GM18508 (cell line): ENCODE measurements around the gene PTPRG.
"Not testable (repeated sequence)": the region's sequence is repeated elsewhere in the genome, so short reads cannot be mapped to it uniquely, and the experiment has no call there.

ENCODE experiments used
- ATAC-seq: cut with Tn5 transposase; IDR thresholded peaks from one replicate; pipeline ENCODE4 v1.9.1; 2021; ENCODE audit warnings: moderate number of reproducible peaks; ENCODE audit not compliant: insufficient read depth, unreplicated experiment

PTPRG gene

DNA sequence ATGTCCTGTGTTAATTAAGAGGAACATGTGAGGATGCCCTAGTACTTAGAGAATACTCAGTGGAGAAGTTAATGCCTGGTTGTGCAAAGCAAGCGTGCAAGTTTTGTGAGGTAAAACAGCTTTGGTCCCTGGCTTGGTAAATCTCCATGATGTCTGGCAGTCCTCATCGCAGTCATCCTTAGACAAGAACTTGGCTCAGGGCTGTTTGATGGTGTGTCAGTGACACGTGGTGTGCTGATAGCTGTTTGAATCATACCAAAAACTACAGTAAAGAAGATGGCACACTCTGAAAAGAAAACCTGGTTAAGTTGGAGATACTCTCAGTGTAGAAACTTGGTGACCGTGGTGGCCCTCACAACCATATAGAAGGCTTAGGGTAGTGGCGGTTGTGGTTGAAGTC, 450.3 kb downstream of the PTPRG start:
- no peak for ATAC-seq

- no peak for ATAC-seq
Observed at GRCh38 chr3:62013951-62014350, 452.6 kb downstream of the PTPRG start.

GRCh38 chr3:62015111-62015510, 453.7 kb downstream of the PTPRG start:
- ATAC-seq: no peak

DNA sequence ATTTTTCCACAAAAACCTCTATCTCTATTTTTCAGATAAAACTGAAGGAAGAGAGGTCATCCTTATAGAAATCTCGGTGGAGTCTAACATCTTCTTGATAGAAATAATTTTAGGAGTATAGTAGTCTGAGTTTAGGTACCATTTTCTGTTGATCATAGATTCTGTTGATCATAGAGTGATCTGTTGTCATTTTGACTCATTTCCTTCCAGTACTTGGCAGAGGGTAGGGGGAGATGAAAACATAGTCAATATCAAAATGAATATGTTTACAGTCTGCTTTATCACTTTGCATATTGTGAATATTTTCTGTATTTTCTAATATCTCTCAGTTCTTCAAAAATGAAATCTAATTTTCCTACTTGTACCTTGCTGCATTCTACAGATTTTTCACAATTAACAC, 458.5 kb downstream of the PTPRG start:
- no peak for ATAC-seq

DNA sequence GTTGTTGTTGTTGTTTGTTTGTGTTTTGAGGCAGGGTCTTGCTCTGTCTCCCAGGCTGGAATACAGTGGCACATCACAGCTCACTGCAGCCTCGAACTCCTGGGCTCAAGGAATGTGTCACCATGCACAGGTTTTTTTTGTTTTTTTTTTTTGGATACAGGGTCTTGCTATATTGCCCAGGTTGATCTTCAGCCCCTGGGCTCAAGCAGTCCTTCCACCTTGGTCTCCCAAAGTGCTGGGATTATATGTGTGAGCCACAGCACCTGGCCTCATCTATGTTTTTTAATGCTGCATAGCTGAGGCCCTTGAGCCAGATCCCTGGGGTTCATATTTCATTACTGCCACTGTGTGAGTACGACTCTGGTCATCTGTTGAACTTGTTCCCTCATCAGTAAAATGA, 459.3 kb downstream of the PTPRG start:
- ATAC-seq: no peak

- ATAC-seq: no peak
Observed at GRCh38 chr3:62022312-62022711, 460.9 kb downstream of the PTPRG start.

GRCh38 chr3:62024882-62025281, 463.5 kb downstream of the PTPRG start:
- no peak for ATAC-seq

DNA sequence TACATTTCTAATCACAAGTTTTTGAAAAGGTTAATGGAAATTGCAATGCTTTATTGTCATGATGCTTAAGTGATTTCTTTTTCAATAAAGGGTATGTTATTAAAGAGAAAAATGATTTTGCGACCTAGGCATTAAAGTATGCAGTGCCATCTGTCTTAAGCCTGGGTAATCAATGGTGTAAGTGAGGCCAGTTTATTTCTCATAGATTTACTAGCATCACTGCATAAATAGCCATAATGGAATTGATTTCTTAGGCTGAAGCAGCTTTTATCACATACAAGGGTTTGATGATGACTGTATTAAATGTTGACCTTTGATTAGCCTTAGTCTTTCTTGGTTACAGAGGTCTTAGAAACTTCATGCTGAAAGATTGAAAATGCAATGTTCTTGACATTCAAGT, 464.5 kb downstream of the PTPRG start:
- ATAC-seq: no peak

DNA sequence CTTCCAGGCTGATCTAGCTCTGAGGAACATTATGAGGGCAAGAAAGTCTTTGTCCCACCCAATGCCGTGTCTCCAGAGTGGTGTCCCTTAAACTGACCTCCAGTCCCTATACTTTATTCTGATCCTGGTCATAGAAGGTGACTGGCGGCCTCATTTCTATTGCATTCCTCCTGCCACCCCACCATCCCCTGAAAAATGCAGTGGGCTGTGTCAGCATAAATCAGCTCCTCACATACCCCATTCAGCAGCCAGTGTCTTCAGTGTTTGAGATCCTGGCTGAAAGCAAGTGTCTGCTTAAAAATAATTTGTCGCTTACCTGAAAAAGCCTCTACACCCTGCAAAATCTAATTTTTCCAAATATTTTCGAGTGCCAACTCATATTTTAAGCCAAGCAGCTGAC, 465.9 kb downstream of the PTPRG start:
- no peak for ATAC-seq

GRCh38 chr3:62027796-62028195, 466.4 kb downstream of the PTPRG start:
- ATAC-seq: no peak

DNA sequence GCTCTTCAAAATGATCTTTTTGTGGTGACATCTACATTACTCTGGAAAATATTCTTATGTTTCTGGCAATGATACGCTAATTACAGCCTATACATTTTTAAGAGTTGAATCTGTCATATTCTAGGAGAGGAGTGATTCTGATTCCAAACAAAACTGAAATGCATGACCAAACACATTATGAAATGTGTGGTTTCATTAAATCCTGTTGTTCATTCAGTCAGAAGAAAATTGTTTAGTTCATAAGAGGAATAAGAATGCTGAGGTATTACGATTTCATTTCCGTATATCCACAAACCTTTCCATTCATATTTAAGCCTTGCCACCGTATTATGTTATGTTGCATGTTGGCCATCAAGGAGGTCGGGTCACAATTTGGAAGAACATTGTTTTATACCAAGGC, 466.9 kb downstream of the PTPRG start:
- no peak for ATAC-seq

DNA sequence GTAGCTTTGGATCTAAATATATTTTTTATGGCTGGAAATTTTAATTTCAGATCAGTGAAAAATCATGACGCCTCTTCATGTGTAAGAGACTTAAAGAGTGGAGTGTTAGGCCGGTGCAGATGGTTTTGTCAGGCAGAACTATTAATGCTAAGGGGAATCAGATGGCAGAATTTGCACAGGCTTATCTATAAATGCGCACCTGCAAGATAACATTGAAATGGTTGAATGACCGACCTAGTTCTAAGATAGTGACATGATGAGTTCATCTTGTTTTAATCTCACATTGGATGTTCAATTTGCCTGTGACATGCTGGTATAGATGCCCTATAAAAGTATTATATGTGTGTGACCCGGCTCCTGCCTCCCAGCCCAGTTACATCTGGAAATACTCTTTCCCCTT, 471.4 kb downstream of the PTPRG start:
- ATAC-seq: no peak

- ATAC-seq: no peak
Observed at GRCh38 chr3:62035402-62036057, 474.2 kb downstream of the PTPRG start.

GRCh38 chr3:62036726-62037125, 475.4 kb downstream of the PTPRG start:
- no peak for ATAC-seq

DNA sequence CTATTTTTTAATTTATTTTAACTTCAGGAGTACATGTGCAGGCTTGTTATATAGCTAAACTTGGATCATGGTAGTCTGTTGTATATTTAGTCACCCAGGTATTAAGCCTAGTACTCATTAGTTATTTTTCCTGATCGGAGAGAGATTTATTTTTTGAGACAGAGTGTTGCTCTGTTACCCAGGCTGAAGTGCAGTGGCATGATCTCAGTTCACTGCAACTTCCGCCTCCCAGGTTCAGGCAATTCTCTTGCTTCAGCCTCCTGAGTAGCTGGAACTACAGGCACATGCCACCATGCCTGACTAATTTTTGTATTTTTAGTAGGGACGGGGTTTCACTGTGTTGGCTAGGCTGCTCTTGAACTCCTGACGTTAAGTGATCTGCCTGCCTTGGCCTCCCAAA, 477.4 kb downstream of the PTPRG start:
- ATAC-seq: not testable (repeated sequence)

- ATAC-seq: no peak
Observed at GRCh38 chr3:62039586-62039985, 478.2 kb downstream of the PTPRG start.

DNA sequence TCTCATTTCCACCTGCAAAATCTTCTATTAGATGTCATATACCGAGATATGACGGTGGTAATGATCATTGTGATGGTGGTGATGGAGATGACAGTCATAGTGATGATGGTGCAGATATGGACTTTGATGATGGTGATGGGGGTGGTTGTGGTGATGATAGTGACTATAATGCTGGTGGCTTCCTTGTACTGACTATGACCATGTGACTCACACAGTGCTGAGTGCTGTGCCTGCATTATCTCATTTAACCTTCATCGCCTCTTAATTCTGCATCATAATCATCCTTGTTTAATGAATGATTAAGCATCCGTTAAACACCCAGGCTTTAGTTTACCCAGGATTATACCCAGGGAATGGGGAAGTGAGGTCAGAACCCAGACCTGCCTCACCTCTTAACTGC, 480.3 kb downstream of the PTPRG start:
- no peak for ATAC-seq

- ATAC-seq: no peak
Observed at GRCh38 chr3:62044874-62045411, 483.6 kb downstream of the PTPRG start.

DNA sequence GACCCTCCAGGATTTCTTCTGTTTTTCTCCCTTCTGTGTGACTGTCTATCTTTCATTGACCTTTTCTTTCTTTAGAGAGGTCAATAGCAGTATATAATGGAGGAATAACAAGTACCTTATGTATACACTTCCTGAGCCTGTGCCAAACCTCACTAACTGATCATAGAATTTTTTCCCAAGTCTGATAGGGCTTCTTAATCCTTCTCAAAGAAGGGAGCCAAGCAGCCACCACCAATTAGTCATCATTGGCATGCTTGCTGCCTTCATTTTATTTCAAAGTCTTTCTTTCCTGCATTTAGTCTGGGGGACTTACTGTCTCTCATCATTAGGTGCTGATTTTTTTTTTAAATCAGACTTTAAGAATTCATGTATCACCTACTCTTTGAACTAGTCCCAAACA, 485.0 kb downstream of the PTPRG start:
- ATAC-seq: no peak

DNA sequence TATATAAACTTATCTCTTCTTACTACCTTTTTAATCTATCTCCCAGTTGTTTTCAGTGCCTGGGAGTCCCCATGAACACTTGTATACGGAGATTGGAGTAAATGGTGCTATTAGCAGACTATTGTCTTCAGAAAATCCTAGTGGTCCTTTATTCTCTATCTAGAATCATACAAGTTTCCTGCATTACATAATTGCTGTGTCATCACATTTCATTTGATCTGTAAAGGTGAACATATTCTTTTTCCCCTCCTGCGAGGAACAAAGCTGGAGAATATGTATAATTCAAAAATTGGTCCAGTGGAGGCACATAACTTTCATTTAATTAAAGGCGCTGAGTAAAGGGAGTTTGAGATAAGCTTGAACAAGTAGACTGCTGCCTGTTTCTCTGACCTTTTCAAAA, 487.2 kb downstream of the PTPRG start:
- no peak for ATAC-seq

- ATAC-seq: no peak
Observed at GRCh38 chr3:62049033-62049432, 487.7 kb downstream of the PTPRG start.

DNA sequence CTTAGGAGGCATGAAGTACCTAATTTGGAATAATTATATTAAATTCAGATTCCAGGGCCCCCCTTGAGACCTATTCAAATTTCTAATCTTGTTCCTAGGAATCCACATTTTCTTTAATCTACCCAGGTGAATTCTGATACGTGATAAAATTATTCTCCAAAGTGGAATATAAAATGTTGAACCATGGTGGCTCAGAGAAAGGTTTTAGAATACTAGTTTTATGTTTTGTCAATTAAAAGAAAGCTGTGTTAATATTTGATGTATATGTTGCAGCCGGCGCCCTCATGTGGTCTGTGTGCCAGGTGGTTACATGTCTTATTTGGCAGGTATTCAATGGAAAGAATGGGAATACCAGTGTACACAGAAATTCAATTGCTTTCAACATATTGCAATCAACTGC, 490.1 kb downstream of the PTPRG start:
- ATAC-seq: no peak

DNA sequence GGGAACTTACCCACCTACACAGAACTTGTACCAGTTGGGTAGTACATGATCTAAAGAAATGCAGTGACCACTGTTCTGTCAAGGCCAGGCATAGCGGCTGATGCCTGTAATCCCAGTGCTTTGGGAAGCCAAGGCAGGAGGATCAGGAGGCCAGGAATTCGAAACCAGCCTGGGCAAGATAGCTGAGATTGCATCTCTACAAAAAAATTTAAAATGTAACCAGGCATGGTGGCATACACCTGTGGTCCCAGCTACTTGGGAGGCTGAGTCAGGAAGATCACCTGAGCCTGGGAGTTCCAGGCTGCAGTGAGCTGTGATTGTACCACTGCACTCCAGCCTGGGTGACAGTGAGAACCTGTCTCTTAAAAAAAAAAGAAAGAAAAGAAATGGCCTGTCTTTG, 491.0 kb downstream of the PTPRG start:
- no peak for ATAC-seq
